ENCODE results near the gene SHB. TPM values are rescaled to one million over a fixed set of nuclear protein-coding genes. Genes with fewer than 3 reads are reported as not detected.
A peak's percentile ranks its signal among the peaks of the same experiment; 100 is the strongest.

SHB gene
- total RNA-seq, 2 experiments from 2014 or later, result 1.2 TPM

- intact Hi-C loops (cut with micrococcal nuclease), result no loop called here
- Mint-ChIP-seq H3K4me3 (no peak overlapping the region), H3K9me3 (no peaks in the 10 kb centered on the region), H3K27me3 (ENCODE audit: low read depth) (peaks cover 2% of the 10 kb centered on the region), H3K27ac (no peak overlapping the region), H3K36me3 (ENCODE audit: low read depth) (no peaks in the 10 kb centered on the region), H3K4me1 (ENCODE audit: low read depth) (no peaks in the 10 kb centered on the region)
- CTCF ChIA-PET, result interaction anchor here (0.7 to 2.0 kb wide), 3 partner anchors 25 to 171 kb away, joined by 4 to 10 read pairs (median 6); no protein-coding TSS in a partner anchor
- no peak for DNase-seq
Measured at GRCh38 chr9:38084556-38084880, 15.5 kb upstream of the SHB start.

DNA sequence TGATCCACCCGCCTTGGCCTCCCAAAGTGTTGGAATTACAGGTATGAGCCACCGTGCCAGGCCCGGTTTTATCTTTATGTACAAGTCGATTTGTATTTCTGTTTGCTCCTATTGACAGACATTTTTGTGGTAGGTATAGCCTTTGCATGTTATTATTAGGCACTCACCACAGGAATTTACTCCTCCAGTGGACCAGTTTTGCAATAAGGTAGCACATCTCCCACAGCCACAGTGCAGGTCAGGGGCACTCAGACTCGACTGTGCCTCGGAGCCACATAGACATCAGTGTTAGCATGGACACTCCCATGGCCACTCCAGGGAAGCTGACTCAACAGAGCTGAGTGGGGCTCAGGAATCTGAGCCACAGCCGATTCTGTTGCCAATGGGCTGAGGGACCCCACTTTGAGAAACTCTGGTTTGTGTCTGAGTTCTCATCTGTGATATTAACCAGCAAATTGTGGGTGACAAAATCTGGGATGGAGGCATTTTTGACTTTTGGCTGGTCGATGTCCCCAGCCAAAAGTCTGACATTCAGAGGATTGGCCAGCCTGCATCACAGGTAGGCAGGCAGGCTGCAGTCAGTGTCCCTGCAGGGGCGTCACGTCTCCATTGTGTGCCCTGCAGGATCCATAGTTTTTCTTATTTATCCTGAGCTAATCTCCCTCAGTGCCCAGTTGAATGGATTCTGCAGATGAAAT is 15.0 kb upstream of the SHB start:
- Mint-ChIP-seq H3K27ac (no peak overlapping the region), H3K9me3 (no peaks in the 10 kb centered on the region), H3K27me3 (ENCODE audit: low read depth) (peaks cover 7% of the 10 kb centered on the region), H3K4me3 (no peak overlapping the region), H3K36me3 (ENCODE audit: low read depth) (no peaks in the 10 kb centered on the region), H3K4me1 (ENCODE audit: low read depth) (no peaks in the 10 kb centered on the region)
- CTCF ChIA-PET, result interaction anchor here (2.0 kb wide), 1 partner anchor 170 kb away, joined by 10 read pairs; no protein-coding TSS in a partner anchor
- no peak for DNase-seq
- intact Hi-C loops (cut with micrococcal nuclease), result no loop called here

GRCh38 chr9:38082446-38083287 is 13.6 kb upstream of the SHB start:
- Mint-ChIP-seq H3K4me3 (no peak overlapping the region), H3K27me3 (ENCODE audit: low read depth) (peaks cover 9% of the 10 kb centered on the region), H3K9me3 (no peaks in the 10 kb centered on the region), H3K4me1 (ENCODE audit: low read depth) (no peaks in the 10 kb centered on the region), H3K36me3 (ENCODE audit: low read depth) (no peaks in the 10 kb centered on the region), H3K27ac (no peak overlapping the region)
- intact Hi-C loops (cut with micrococcal nuclease), result no loop called here
- no peak for DNase-seq
- CTCF ChIA-PET, result interaction anchor here (2.0 kb wide), 1 partner anchor 169 kb away, joined by 10 read pairs; no protein-coding TSS in a partner anchor

DNA sequence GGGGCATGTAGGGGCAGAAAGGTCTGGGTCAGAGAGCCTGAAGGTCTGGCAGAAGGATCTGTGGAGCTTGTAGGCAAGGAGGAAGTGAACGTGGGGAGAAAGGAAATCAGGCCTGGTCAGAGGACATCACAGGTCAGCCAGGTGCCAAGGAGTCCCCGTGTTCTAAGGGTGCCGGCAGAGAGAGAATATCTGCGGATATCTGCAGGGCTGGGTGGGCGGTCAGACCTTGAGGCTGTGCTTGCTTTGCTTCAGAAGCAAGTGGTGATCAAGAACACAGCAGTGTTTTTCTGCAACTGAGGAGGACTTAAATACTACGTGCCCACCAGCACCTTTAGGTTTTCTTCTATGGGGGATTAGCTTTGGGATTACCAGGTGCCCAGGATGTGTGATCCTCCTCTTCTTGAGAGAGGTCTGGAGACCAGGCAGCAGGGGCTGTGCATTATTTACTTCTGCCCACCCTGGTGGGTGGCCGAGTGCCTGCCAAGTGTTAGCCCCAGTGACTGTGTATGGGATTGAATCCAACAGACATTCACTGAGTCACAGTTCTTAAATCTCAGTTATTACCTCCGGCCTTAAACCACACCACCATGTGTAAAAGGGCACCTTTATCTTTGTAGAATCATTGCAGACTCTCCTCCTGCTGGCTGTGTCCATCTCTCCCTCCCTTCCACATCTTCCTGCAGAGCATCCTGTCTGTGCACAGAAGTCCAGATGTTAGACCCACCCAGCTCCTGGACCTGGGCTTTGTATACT is 12.5 kb upstream of the SHB start:
- intact Hi-C loops (cut with micrococcal nuclease), result no loop called here
- H3K27ac Mint-ChIP-seq, result no peak overlapping the region
- peaks cover 9% of the 10 kb centered on the region for H3K27me3 Mint-ChIP-seq (ENCODE audit: low read depth)
- CTCF ChIA-PET, result interaction anchor here (1.4 kb wide), 1 partner anchor 9 kb away, joined by 4 read pairs; no protein-coding TSS in a partner anchor
- no peak overlapping the region for H3K4me3 Mint-ChIP-seq
- H3K36me3 Mint-ChIP-seq (ENCODE audit: low read depth), result no peaks in the 10 kb centered on the region
- no peak for DNase-seq
- no peaks in the 10 kb centered on the region for H3K9me3 Mint-ChIP-seq
- H3K4me1 Mint-ChIP-seq (ENCODE audit: low read depth), result no peaks in the 10 kb centered on the region

DNA sequence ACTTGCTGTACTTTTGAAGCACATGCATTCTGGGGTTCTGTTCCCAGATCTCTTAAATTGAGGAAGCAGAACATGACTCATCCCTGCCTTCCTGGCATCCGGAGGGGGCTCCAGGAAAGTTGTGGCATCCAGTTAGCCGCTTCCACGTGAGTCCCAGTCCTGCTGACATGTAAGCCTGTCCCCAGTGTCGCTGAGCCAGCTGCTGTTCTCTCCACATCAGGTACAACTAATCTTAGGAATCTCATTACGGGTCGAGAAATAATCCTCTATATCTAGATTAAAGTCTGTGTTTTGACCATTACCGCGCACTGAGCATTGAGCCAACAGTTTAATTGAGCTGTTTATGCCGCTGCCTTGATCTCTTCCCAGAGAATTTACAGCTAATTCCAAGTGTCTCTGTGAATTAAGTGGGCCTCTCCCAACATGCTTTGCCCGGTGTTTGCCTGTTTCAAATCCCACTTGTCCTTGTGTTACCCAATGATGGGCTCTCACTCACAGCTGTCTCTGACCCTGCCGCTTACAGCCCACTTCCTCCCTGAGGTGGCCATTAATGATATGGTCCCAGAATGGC is 10.5 kb upstream of the SHB start:
- H3K27me3 Mint-ChIP-seq (ENCODE audit: low read depth), result peaks cover 9% of the 10 kb centered on the region
- H3K36me3 Mint-ChIP-seq (ENCODE audit: low read depth), result no peaks in the 10 kb centered on the region
- no peak for DNase-seq
- no peak overlapping the region for H3K4me3 Mint-ChIP-seq
- no peaks in the 10 kb centered on the region for H3K4me1 Mint-ChIP-seq (ENCODE audit: low read depth)
- H3K27ac Mint-ChIP-seq, result no peak overlapping the region
- intact Hi-C loops (cut with micrococcal nuclease), result no loop called here
- CTCF ChIA-PET, result interaction anchor here (0.5 to 3.0 kb wide), 3 partner anchors 9 to 58 kb away, joined by 3 to 11 read pairs (median 4); no protein-coding TSS in a partner anchor
- no peaks in the 10 kb centered on the region for H3K9me3 Mint-ChIP-seq

GRCh38 chr9:38075272-38075671 is 6.2 kb upstream of the SHB start:
- Mint-ChIP-seq H3K9me3 (no peaks in the 10 kb centered on the region), H3K27me3 (ENCODE audit: low read depth) (peaks cover 9% of the 10 kb centered on the region), H3K27ac (no peak overlapping the region), H3K36me3 (ENCODE audit: low read depth) (no peaks in the 10 kb centered on the region), H3K4me1 (ENCODE audit: low read depth) (peaks cover 5% of the 10 kb centered on the region), H3K4me3 (no peak overlapping the region)
- DNase-seq, result no peak
- CTCF ChIA-PET, result interaction anchor here (1.9 kb wide), 1 partner anchor 13 kb away, joined by 7 read pairs; no protein-coding TSS in a partner anchor
- intact Hi-C loops (cut with micrococcal nuclease), result no loop called here

GRCh38 chr9:38074441-38074961 is 5.5 kb upstream of the SHB start:
- H3K4me1 Mint-ChIP-seq (ENCODE audit: low read depth), result peaks cover 7% of the 10 kb centered on the region
- no peak overlapping the region for H3K4me3 Mint-ChIP-seq
- intact Hi-C loops (cut with micrococcal nuclease), result no loop called here
- CTCF ChIA-PET, result no interaction called here
- no peak overlapping the region for H3K27ac Mint-ChIP-seq
- H3K9me3 Mint-ChIP-seq, result no peaks in the 10 kb centered on the region
- H3K36me3 Mint-ChIP-seq (ENCODE audit: low read depth), result no peaks in the 10 kb centered on the region
- DNase-seq, result no peak
- peaks cover 7% of the 10 kb centered on the region for H3K27me3 Mint-ChIP-seq (ENCODE audit: low read depth)

DNA sequence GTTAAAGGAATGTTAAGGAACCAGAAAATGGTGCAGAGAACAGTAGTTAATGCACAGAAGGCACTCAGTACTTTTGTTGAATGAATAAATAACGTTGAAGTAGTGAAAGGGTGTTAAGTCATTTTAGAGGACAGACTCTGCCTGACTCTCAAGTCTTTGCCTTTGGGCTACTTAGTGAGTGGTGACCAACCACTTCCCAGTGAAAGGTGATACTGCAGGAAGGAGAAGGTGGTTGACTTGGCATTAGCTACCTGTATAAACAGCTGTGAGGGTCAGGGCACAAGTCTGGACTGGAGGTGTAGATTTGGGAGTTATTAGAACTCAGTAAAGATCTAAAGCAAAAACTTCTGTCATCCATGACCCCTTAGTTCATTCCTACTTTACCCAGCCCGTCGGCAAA is 4.9 kb upstream of the SHB start:
- peaks cover 1% of the 10 kb centered on the region for H3K27me3 Mint-ChIP-seq (ENCODE audit: low read depth)
- H3K27ac Mint-ChIP-seq, result no peak overlapping the region
- no peaks in the 10 kb centered on the region for H3K9me3 Mint-ChIP-seq
- CTCF ChIA-PET, result no interaction called here
- no peak overlapping the region for H3K4me3 Mint-ChIP-seq
- DNase-seq, result no peak
- H3K36me3 Mint-ChIP-seq (ENCODE audit: low read depth), result no peaks in the 10 kb centered on the region
- peaks cover 7% of the 10 kb centered on the region for H3K4me1 Mint-ChIP-seq (ENCODE audit: low read depth)
- intact Hi-C loops (cut with micrococcal nuclease), result no loop called here

- intact Hi-C loops (cut with micrococcal nuclease), result no loop called here
- H3K36me3 Mint-ChIP-seq (ENCODE audit: low read depth), result no peaks in the 10 kb centered on the region
- H3K4me1 Mint-ChIP-seq (ENCODE audit: low read depth), result peaks cover 18% of the 10 kb centered on the region
- H3K9me3 Mint-ChIP-seq, result no peaks in the 10 kb centered on the region
- H3K27me3 Mint-ChIP-seq (ENCODE audit: low read depth), result peaks cover 7% of the 10 kb centered on the region
- no peak for DNase-seq
- no peak overlapping the region for H3K4me3 Mint-ChIP-seq
- H3K27ac Mint-ChIP-seq, result no peak overlapping the region
- CTCF ChIA-PET, result interaction anchor here (0.7 to 3.2 kb wide), 3 partner anchors 15 to 158 kb away, joined by 3 to 15 read pairs (median 4); no protein-coding TSS in a partner anchor
Measured at GRCh38 chr9:38071470-38072134, 2.6 kb upstream of the SHB start.

GRCh38 chr9:38067859-38068681 is 957 bp downstream of the SHB start:
- intact Hi-C loops (cut with micrococcal nuclease), result loop anchor here (1.0 to 5.0 kb wide), 7 partner anchors 113 to 646 kb away; partner anchors contain the start of genes ANKRD18A, GRHPR, SLC25A51 and TOMM5
- no peak overlapping the region for H3K27ac Mint-ChIP-seq
- no peaks in the 10 kb centered on the region for H3K9me3 Mint-ChIP-seq

More at GRCh38 chr9:38067859-38068681, 957 bp downstream of the SHB start:
- peaks cover 8% of the 10 kb centered on the region for H3K27me3 Mint-ChIP-seq (ENCODE audit: low read depth)
- peak overlapping the region; percentile 79 for H3K4me3 Mint-ChIP-seq
- CTCF ChIA-PET, result interaction anchor here (0.6 to 3.2 kb wide), 5 partner anchors 8 to 290 kb away, joined by 3 to 15 read pairs (median 5); no protein-coding TSS in a partner anchor
- H3K36me3 Mint-ChIP-seq (ENCODE audit: low read depth), result no peaks in the 10 kb centered on the region
- H3K4me1 Mint-ChIP-seq (ENCODE audit: low read depth), result peaks cover 19% of the 10 kb centered on the region
- DNase-seq, result peak; percentile 10
